Choroid plexus epithelial cell (primary cell): Measurements from ENCODE around the gene EPHA3.

ENCODE experiments used
- DNase-seq: peaks from one replicate; pipeline ENCODE4 v3.0.0-alpha.2; 2010; ENCODE audit warnings: low read depth
- H3K4me3 ChIP-seq: 2 replicates; pipeline ENCODE4 v1.5.1; 2011; ENCODE audit warnings: low read depth, mild to moderate bottlenecking, control low read depth, low read length, moderate library complexity
- CTCF ChIP-seq: conservative IDR thresholded peaks from 2 replicates; pipeline ENCODE4 v1.5.1; 2011; ENCODE audit warnings: low read depth, mild to moderate bottlenecking, control low read depth, inconsistent platforms, low read length, moderate library complexity

EPHA3 gene

DNA sequence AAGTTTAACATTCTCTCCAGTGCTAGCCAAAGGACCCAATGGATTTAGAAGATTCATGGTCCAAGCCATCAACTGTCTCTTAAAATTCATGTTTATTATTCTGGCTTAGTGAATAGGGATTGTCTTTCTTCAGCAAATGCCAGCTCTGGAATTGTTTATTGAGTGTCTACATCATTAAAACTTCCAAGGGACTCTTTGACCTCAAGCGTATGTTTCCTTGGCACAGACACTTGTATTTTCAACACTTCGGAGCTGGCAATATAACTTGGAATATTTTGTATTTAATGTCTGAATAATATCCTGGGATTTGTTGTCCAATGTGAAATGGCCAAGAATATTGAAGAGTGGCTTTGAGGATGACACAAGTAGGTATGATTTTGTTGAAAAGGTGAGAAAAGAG is 204.2 kb downstream of the EPHA3 start:
- DNase-seq = no peak
- TF ChIP-seq CTCF = no peak
- H3K4me3 ChIP-seq = no peak overlapping the region

DNA sequence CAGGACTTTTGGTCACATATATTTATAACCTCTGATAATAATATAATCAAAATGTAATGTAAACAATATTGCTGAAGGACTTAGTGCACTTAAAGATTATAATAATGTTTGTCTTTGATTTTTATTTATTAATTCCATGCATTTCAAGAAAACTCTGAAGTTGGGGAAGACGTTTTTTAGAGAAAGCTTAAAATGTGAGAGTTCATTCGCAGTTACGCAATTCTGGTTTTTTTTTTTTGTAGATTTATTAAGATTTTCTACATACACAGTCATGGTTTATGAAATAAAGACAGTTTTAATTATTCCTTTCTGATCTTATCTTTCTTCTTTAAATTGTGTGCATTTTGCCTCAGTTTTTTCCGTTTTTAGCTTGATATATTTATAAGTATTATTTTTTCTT is 204.7 kb downstream of the EPHA3 start:
- TF ChIP-seq CTCF = no peak
- no peak for DNase-seq
- H3K4me3 ChIP-seq = no peak overlapping the region

GRCh38 chr3:89314454-89315098 is 207.2 kb downstream of the EPHA3 start:
- TF ChIP-seq CTCF = peak; percentile 60
- H3K4me3 ChIP-seq = no peak overlapping the region
- peak; percentile 81 for DNase-seq

DNA sequence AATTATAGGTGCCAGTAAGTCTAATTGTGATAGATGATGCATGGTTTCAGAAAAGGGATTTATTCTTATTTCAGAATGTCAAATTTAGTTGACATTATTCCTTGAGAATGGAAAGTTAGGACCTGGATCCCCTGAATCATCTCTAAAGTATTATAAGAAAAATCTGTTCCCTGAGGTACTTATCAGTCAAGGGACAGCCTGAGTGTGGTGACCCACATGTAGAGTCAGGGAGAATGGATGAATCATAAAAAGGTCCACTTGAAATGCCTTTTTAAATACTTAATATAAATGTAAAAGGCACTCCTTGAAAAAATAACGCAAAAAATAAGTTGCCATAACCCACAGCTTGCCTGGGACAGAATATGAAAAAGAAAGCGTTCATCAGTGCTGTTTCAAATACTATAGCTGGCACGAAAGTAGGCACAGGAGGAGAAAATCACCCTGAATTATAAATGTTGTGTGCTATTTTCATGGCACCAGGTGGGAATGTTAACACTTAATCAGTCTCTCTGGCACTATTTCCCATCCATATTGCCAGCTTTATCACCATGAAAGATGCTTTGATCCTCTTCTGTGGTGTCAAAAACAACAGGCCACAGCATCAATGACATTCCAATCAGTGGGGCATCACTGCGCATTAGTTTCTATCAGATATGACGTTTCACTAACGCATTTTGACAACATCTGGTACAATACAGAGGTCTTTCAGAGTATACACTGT is 208.5 kb downstream of the EPHA3 start:
- no peak for TF ChIP-seq CTCF
- no peak overlapping the region for H3K4me3 ChIP-seq
- no peak for DNase-seq

GRCh38 chr3:89320186-89320585 is 212.8 kb downstream of the EPHA3 start:
- no peak overlapping the region for H3K4me3 ChIP-seq
- no peak for TF ChIP-seq CTCF
- DNase-seq = no peak

- TF ChIP-seq CTCF = no peak
- no peak for DNase-seq
- H3K4me3 ChIP-seq = no peak overlapping the region
These were observed 219.6 kb downstream of the EPHA3 start for GRCh38 chr3:89326997-89327396.

- no peak for TF ChIP-seq CTCF
- no peak for DNase-seq
- no peak overlapping the region for H3K4me3 ChIP-seq
These were observed 225.0 kb downstream of the EPHA3 start for GRCh38 chr3:89332386-89332785.
